Tibial nerve (tissue), 4 donors: Measurements from ENCODE around the gene ZNF287. TPM values are rescaled to one million over a fixed set of nuclear protein-coding genes. Genes with fewer than 3 reads are reported as not detected.

ENCODE experiments used
- DNase-seq, 2 donors: peaks; one replicate each; pipeline ENCODE4 v3.0.0-alpha.2; 2019; ENCODE audit warnings: low spot score in 2 of 2
- H3K27ac ChIP-seq, 4 donors: fragments of 200-600 bp; sonication (generic) in 3 of 4; one replicate each; pipeline ENCODE4 v1.5.1; 2017 to 2019; ENCODE audit warnings: mild to moderate bottlenecking in 1 of 4
- H3K27me3 ChIP-seq, 2 donors: fragments of 200-600 bp; sonication (generic) in 1 of 2; one replicate each; pipeline versions ENCODE4 v1.5.1 to v1.6.0; 2017 to 2019
- H3K36me3 ChIP-seq, 3 donors: fragments of 200-600 bp; sonication (generic); one replicate each; pipeline ENCODE4 v1.5.1; 2018 to 2019
- H3K4me1 ChIP-seq, 4 donors: fragments of 200-600 bp; sonication (generic) in 3 of 4; one replicate each; pipeline ENCODE4 v1.5.1; 2017 to 2019
- H3K4me3 ChIP-seq, 4 donors: fragments of 200-600 bp; sonication (generic) in 3 of 4; one replicate each; pipeline ENCODE4 v1.5.1; 2017 to 2019; ENCODE audit warnings: mild to moderate bottlenecking in 1 of 4, moderate library complexity in 1 of 4
- H3K9me3 ChIP-seq, 4 donors: fragments of 200-600 bp; sonication (generic) in 3 of 4; one replicate each; pipeline ENCODE4 v1.5.1; 2017 to 2019
- CTCF ChIP-seq, 5 experiments: fragments of 200-600 bp in 3 of 5; fragments of 450-650 bp in 2 of 5; sonication (generic) in 3 of 5; IDR thresholded peaks; one replicate each; pipeline ENCODE4 v1.5.1; 2016 to 2019; ENCODE audit warnings: antibody characterized with exemption in 5 of 5, mild to moderate bottlenecking in 3 of 5, moderate library complexity in 2 of 5
- EP300 ChIP-seq, 2 donors: sonication (generic); formaldehyde crosslinking; IDR thresholded peaks; one replicate each; pipeline ENCODE4 v1.6.1; 2017; ENCODE audit warnings: antibody characterized with exemption in 2 of 2, mild to moderate bottlenecking in 1 of 2
- POLR2A ChIP-seq, 2 donors: fragments of 450-650 bp; IDR thresholded peaks; one replicate each; pipeline ENCODE4 v1.6.1; 2017; ENCODE audit warnings: antibody characterized with exemption in 2 of 2, mild to moderate bottlenecking in 2 of 2, moderate library complexity in 2 of 2
- WGBS, 2 donors: methylation state at CpG; one replicate each; pipeline ENCODE4 v1.1.5; 2018; 5-methylcytosine and 5-hydroxymethylcytosine counted together
- total RNA-seq, 4 donors: library from RNA; depleted of rRNA; stranded (reverse); fragments of >200 nt; gene quantifications; one replicate each; pipeline ENCODE4 v1.1.0, GENCODE V29; 2016

ZNF287 gene
- total RNA-seq, 4 donors from 2014 or later = 4.8 to 11.0 (median 8.8) TPM

- H3K27ac ChIP-seq = no peak overlapping the region
- no peaks in the 10 kb centered on the region for H3K27me3 ChIP-seq
- H3K9me3 ChIP-seq = no peaks in the 10 kb centered on the region
- no peak for TF ChIP-seq CTCF (IDR thresholded peaks at IDR 0.05)
- no peak for TF ChIP-seq POLR2A (IDR thresholded peaks at IDR 0.05)
- TF ChIP-seq EP300 (IDR thresholded peaks at IDR 0.05) = no peak
- 69 to 81% methylated on average over 2 of the region's 2 CpGs for WGBS, 2 donors
- H3K4me3 ChIP-seq = no peak overlapping the region
- DNase-seq = no peak
- H3K4me1 ChIP-seq = peaks cover 0 to 8% (median 1%) of the 10 kb centered on the region in 4 donors
- no peaks in the 10 kb centered on the region for H3K36me3 ChIP-seq
Observed at GRCh38 chr17:16573466-16573865, 4.5 kb upstream of the ZNF287 start.

GRCh38 chr17:16569358-16569712 lies 331 bp upstream of the ZNF287 start:
- TF ChIP-seq CTCF (IDR thresholded peaks at IDR 0.05) (no peak), POLR2A (IDR thresholded peaks at IDR 0.05) (no peak), EP300 (IDR thresholded peaks at IDR 0.05) (no peak)
- Histone ChIP-seq H3K4me1 (peaks cover 0 to 16% (median 4%) of the 10 kb centered on the region in 4 donors), H3K27ac (peak overlapping the region in 1 of 4 donors; percentile 79), H3K27me3 (no peaks in the 10 kb centered on the region), H3K9me3 (no peaks in the 10 kb centered on the region), H3K36me3 (peaks cover 0 to 33% (median 0%) of the 10 kb centered on the region in 3 donors), H3K4me3 (peak overlapping the region; percentile 46 to 81 (median 76))
- 21 to 23% methylated on average over 14 of the region's 14 CpGs for WGBS, 2 donors
- no peak for DNase-seq

- Histone ChIP-seq H3K27me3 (no peaks in the 10 kb centered on the region), H3K4me3 (no peak overlapping the region), H3K27ac (no peak overlapping the region), H3K36me3 (peaks cover 3 to 69% (median 27%) of the 10 kb centered on the region in 3 donors), H3K4me1 (no peaks in the 10 kb centered on the region), H3K9me3 (peaks cover 10 to 100% (median 54%) of the 10 kb centered on the region in 4 donors)
- 91 to 98% methylated on average over 3 of the region's 3 CpGs for WGBS, 2 donors
- TF ChIP-seq CTCF (IDR thresholded peaks at IDR 0.05) (no peak), EP300 (IDR thresholded peaks at IDR 0.05) (no peak), POLR2A (IDR thresholded peaks at IDR 0.05) (no peak)
- DNase-seq = no peak
Observed at GRCh38 chr17:16552637-16553045, 16.4 kb downstream of the ZNF287 start.

GRCh38 chr17:16551878-16552636 lies 16.9 kb downstream of the ZNF287 start:
- Histone ChIP-seq H3K9me3 (peaks cover 10 to 100% (median 54%) of the 10 kb centered on the region in 4 donors), H3K4me3 (no peak overlapping the region), H3K4me1 (no peaks in the 10 kb centered on the region), H3K27ac (no peak overlapping the region), H3K36me3 (peaks cover 3 to 66% (median 27%) of the 10 kb centered on the region in 3 donors), H3K27me3 (no peaks in the 10 kb centered on the region)
- TF ChIP-seq CTCF (IDR thresholded peaks at IDR 0.05) (no peak), EP300 (IDR thresholded peaks at IDR 0.05) (no peak), POLR2A (IDR thresholded peaks at IDR 0.05) (no peak)
- DNase-seq = no peak
- WGBS, 2 donors = 96 to 97% methylated on average over 4 of the region's 4 CpGs

- Histone ChIP-seq H3K27ac (peak overlapping the region in 1 of 4 donors; percentile 43), H3K36me3 (no peaks in the 10 kb centered on the region), H3K9me3 (no peaks in the 10 kb centered on the region), H3K4me3 (no peak overlapping the region), H3K4me1 (peaks cover 0 to 15% (median 5%) of the 10 kb centered on the region in 4 donors), H3K27me3 (no peaks in the 10 kb centered on the region)
- no peak for DNase-seq
- TF ChIP-seq CTCF (IDR thresholded peaks at IDR 0.05) (peak in 1 of 5 experiments; percentile 3), POLR2A (IDR thresholded peaks at IDR 0.05) (no peak), EP300 (IDR thresholded peaks at IDR 0.05) (no peak)
- 42 to 43% methylated on average over 2 of the region's 2 CpGs for WGBS, 2 donors
Observed at GRCh38 chr17:16537130-16537458, 31.9 kb downstream of the ZNF287 start.
